DMS 273 (cell line): ENCODE data around the gene KCNQ2.
"Not testable (repeated sequence)": the region's sequence is repeated elsewhere in the genome, so short reads cannot be mapped to it uniquely, and the experiment has no call there.

Source experiments
- DNase-seq: peaks from one replicate; lab custom pipeline; 2025; ENCODE audit not compliant: unreplicated experiment; lab: John Stamatoyannopoulos, UW

KCNQ2 gene

DNA sequence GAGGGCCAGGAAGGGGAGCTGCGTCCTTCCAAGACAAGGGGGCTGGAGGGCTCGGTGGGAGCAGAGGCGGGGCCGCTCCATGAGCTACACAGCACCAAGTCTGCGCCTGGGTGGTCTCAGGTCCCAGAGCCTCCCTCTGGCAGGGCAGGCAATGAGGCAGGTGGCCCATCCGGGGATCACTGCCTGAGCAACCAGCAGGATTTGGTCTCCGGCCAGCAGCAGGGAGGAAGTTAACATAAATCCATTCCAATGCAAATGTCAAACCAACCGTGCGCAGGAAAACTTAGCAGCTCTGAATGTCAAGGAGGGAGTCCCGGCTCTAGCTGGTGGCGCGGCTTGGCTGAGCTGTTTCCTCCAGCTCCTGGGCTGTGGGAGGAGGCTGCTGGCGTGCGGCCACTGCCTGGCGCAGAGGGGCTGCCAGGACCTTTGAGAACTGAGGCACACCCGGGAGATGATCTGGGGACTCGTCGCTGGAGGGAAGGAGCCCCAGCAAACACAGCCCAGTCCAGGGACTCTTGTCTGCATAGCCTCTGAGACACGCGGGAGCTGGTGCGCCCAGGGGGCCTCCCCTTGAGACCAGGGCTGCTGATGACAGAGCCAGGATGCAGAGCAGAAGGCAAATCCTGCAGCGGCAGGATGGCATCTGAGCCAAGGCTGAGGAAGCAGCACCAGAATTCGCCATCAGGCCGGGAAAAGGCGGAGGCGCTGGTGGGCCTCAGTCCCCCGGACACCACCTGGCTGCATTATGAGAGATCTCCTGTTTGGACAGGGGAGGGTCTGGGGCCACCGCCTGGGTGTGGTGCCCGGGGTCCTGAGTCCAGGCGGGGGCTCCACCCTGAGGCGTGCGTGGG, 78.2 kb downstream of the KCNQ2 start:
- DNase-seq: peak; percentile 88

DNA sequence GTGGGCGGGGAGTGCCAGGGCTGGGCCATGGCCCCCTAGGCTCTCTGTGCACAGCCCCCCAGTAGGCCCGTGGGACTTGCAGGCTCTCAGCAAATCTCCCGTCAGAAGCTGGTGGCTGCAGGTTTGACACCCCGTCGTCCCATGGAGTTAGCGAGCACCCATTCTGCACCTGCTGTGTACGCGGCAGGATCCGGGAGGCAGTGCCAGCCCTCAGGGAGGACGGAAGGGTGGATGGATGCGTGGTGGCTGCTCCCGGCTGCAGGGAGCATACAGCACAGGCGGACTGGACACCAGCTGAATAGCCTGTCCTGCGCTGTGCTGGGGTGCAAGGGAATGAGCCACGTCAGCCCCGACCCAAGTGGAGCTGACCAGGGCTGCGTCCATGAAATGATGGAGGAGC, 78.9 kb downstream of the KCNQ2 start:
- DNase-seq: no peak

DNA sequence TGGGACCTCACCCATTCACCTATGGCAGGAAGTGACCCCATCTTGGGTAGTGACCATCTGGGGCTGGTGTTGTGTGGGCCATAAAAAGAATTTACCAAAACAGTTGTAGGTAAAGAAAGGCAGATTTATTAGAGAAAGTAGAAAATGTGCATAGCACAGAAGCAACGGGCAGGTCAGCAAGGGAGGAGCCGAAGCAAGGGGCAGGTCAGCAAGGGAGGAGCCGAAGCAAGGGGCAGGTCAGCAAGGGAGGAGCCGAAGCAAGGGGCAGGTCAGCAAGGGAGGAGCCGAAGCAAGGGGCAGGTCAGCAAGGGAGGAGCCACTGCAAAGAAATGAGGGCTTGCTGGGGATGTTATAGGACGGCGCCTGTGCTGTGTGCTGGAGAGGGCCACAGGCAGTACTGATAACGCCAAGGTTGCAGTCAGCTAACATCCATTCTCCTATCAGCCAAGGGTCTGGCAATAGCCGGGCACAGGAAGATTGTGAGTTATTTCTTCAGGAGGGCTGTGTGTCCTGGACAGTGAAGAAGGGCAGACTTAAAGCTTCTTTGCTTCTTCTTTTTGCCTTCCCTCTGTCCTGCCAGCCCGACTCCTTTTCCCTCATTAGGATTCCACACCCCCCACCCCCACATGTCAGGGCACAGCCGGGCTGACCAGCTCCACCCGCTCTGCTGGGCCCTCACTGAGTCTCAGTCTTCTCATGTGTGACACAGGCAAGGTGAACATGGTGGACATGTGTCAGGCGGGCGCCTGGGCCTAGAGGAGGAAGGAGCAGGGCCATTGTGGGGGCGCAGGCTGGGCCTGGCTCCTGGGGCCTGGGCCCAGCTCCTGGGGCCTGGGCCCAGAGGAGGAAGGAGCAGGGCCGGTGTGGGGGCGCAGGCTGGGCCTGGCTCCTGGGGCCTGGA, 79.7 kb downstream of the KCNQ2 start:
- no peak for DNase-seq

DNA sequence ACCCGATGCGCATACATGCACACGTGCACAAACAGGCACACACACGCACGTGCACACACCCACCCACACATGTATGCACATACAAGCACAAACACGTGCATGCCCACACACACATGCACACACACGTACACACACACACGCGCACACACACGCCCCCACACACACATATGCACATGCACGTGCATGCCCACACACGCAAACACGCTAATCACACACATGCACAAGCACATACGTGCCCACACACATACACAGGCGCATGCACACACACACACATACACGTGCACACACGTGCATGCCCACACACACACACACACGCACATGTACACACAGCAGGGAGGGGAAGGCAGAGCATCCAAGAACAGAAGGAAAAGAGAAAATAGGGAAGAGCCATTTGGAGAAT, 84.5 kb downstream of the KCNQ2 start:
- no peak for DNase-seq

DNA sequence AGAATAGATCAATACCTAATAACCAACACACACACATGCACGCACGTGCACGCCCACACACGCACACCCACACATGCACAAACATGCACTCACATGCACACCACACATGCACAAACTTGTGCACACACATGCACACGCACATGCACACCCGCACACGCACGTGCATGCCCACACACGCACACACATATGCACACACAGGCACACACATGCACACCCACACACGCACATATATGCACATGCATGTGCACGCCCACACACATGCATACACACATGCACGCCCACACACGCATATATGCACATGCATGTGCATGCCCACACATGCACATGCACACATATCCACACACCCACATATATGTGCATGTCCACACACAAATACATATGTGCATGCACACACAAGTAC, 85.1 kb downstream of the KCNQ2 start:
- DNase-seq: no peak

DNA sequence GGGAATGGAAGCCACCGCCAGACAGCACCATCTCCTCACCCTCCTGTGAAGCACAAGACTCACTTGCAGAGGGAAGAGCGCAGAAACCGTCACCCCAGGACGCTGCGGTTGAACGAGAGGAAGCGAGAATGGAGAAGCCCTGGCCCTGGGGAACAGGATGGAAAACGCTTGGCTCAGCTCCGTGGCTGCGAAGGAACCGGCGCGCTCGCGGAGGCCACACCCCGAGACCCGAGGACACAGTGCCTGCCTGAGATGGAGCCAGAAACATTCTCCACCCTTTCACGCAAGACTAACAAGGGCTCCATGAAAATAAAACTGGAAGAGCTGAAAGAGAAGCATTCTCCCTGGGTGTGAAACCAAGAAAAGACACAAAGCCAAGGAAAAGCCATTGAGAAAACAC, 86.0 kb downstream of the KCNQ2 start:
- no peak for DNase-seq

DNA sequence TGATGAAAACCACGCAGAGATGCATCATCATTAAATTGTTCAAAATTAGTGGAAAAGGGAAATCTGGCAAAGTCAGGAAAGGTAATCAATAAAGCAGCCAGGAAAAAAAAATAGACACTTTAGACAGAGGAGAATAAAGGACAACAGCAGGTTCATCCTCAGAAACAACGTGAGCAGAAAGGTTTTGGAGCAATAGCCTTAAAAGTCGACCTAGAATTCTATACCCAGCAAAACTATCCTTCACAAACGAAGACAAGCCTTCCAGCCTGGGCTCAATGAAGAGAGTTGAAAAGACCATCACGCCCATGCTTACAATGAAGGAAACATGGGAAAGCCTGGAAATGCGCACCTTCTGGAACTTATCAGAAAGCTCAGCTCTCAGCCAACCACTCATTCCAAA, 86.6 kb downstream of the KCNQ2 start:
- DNase-seq: no peak

DNA sequence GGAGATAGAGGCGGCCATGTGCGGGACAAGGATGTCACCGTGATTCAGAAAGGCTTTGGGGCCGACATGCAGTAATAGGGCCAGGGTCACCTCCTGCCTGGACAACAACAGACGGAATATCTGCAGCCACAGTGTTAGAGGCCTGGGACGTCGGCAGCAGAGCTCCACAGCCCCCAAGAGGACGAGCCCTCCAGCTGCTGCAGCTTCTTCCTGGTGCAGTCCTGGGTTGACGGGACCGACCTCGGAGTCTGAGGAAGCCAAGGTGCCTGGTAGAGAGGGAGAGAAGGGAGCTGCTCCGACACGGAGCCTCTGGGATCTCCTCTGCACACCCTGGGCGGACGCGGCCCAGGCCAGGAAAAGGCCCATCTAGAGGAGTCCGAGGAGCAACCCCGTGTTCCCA, 88.1 kb downstream of the KCNQ2 start:
- DNase-seq: no peak

DNA sequence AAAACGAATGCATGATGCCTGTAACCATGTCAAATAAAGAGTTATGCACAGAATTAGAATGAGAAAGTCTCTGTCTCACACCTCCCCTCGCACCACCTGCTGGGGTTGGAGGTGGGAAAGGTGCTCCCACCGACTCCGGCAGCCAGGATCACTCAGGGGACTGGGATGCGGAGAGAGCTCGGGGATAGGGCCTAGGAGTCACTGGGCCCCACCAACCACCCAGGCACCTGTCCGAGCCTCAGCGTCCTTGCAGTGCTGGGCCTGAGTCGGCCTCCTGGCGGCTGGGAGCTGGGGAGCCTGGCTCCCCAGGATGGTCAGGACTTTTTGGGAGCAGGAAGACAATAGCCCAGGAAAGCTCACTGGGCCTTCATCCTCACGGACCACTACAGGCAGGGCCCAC, 88.9 kb downstream of the KCNQ2 start:
- no peak for DNase-seq

DNA sequence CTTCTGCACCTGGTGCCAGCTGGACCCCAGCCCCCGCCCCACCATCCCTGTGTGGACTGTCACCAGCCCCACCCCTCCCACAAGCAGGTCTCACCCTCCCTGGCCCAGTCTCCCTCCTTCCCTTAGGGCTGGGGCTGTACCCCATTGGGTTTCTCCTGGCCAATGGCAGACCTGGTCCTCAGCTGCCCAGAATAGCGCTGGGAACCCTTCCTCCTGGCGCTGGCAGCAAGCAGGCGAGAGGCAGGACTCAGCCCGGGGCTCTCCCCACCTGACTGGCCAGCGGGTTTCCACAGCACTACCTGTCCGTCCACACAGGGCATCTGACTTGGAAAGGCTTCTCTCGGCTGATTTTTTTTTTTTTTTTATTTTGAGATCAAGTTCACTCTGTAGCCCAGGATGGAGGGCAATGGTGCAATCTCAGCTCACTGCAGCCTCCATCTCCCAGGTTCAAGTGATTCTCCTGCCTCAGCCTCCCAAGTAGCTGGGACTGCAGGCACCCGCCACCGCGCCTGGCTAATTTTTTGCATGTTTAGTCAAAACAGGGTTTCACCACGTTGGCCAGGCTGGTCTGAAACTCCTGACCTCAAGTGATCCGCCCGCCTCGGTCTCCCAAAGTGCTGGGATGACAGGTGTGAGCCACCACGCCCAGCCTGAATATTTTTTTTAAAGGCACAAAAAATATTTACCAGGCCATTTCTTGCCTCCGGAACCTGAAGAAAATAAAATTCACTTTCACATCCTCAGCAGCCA, 89.7 kb downstream of the KCNQ2 start:
- DNase-seq: no peak

DNA sequence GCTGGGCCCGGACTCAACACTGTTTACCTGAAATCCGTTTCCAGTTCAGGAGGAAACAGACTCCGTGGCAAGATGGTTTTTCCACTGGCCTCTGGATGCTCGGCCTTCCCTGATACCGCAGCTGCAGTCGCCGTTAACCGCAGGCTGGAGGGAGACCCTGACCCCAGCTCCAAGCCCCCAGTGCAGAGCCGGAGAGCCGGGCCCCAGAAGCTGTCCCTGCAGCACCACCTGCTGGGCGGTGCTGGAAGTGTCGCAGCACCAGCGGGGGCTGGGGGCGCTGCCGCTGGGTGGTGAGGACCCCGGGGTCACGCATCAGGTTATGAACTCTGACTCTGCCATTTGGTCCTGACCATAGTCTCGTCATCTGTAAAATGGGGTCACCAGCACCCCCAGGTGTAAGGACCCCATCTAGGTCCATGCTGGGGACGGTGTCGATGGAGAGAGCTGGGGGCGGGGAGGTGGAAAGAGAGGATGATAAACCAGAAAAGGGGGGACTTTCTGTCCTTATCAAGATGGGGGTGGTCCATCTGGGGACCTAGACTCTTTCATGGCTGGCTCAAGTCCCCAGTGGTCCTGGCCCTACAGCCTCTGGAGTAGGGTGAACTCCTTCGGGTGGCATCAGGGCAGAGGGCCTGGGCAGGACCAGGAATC, 90.5 kb downstream of the KCNQ2 start:
- DNase-seq: peak; percentile 64

DNA sequence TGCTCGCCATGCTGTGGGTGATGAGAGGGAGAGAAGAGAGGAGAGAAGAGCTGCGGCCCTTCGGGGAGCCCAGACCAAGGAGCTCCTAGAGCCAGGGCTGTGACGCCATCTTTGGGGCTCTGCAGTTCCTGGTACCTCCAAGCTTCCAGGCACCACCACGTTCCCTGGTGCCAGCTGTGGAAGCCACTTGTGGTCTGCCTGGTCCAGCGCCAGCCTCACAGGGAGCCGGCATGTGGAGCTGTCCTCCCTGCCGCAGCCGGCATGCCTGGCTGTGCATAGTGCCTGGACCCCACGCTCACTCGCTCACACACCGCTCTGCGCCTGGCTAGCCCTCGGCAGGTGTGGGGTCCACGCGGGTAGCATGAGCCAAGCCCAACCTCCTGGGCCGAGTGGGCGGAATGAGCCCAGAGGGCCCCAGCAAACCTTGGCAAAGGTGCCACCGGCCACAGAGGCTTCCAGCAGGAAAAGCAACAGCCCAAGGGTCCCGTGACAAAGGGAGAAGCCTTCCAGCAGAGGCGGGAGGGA, 92.0 kb downstream of the KCNQ2 start:
- DNase-seq: peak; percentile 42

DNA sequence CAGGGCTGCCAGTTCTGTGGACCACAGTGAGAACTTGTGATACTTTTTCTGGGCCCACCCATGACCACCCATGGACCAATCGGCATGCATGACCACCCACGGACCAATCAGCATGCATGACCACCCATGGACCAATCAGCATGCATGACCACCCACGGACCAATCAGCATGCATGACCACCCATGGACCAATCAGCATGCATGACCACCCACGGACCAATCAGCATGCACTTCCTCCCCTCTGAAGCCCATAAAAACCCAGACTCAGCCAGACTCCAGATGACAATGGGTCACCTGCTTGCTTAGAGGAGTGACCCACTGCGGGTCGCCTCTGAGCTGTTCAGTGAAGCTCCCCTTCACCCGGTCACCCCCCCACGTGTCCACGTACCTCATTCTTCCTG, 92.6 kb downstream of the KCNQ2 start:
- DNase-seq: not testable (repeated sequence)

DNA sequence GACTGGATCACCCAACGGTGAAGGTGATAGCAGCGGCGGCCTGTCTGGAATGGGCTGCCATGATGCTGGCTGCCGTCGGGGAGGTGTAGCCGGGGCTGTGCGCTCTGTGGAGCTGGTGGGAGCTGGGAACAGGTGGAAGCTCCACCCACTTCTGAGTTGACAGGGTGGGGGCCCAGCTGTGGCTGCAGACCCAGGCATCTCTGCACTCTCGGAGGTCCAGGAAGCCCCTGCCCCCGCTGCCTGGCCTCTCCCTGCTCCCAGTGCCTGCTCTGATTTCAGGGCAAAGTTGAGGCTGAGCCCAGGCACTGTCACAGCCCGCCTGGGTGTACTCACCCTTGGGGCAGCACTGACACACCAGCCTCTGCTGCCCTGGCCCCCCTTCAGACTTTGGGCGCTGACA, 93.2 kb downstream of the KCNQ2 start:
- no peak for DNase-seq

DNA sequence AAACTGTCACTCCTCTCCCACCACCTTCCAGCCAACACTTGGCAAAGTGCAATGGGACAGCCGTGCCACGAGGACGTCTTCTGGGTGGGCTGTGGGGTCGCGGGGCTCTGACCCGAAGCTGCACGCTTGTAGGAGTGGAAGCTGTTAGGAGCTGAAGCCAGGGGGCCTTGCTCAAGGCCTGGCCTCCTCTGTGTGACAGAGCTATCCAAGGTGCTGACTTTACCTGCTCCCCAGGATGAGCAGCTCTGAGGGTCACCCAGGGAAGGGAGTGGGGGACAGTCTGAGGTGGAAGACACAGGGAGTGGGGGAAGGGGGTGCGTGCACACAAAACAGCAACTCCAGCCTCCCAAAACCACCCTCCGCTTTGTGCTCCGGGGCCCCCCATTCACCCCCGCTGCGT, 93.8 kb downstream of the KCNQ2 start:
- no peak for DNase-seq

DNA sequence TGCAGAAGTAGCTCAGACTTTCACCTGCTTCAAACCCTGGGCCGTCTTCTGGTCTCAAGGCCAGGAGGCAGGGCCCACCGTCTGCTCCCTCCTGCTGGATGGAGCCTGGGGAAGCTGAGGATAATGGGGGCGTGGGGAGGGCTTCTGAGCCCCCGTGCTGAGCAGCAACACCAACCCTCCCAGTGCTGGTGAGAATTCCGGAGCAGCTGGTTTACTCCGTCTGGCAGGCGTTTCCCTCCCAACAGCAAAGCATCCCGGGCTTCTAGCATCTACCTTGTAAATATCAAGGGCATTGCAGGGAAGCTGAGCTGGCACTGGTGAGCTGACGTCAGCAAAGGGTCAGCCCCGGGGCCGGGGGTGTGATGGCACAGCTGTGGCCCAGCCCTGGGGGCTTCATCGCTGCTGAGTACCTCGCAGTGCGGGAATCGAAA, 94.5 kb downstream of the KCNQ2 start:
- DNase-seq: peak; percentile 81

DNA sequence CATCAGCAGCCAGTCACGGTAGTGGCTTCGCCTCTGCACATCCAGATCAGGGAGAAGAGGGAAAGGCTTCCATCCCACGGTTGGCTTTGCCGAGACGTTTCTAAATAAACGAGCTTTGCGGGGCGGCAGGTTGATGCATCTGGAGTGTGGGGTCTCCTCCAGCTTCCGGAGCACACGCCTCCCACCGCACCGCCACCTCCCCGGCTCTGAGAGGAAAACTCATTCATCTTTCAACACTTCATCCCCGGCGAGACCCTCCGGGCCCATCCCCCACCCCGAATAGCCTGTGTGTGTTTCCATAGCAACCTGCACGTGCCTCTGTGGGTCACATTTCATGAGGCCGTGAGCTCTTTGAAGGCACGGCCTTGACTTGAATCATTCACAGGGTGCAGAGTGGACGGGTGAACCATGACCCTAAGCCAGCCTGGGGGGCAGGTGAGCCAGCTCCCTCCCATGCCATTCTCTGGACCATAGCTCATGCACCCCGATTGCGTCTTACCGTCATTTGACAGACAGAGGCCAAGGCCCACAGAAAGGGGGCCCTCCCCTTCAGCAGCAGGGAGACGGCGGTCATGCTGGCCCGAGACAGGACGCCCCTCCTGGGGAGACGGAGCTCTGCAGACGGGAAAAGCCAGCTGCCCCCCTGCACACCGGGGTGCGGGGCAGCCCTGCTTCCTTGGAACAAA, 95.1 kb downstream of the KCNQ2 start:
- peak; percentile 81 for DNase-seq

DNA sequence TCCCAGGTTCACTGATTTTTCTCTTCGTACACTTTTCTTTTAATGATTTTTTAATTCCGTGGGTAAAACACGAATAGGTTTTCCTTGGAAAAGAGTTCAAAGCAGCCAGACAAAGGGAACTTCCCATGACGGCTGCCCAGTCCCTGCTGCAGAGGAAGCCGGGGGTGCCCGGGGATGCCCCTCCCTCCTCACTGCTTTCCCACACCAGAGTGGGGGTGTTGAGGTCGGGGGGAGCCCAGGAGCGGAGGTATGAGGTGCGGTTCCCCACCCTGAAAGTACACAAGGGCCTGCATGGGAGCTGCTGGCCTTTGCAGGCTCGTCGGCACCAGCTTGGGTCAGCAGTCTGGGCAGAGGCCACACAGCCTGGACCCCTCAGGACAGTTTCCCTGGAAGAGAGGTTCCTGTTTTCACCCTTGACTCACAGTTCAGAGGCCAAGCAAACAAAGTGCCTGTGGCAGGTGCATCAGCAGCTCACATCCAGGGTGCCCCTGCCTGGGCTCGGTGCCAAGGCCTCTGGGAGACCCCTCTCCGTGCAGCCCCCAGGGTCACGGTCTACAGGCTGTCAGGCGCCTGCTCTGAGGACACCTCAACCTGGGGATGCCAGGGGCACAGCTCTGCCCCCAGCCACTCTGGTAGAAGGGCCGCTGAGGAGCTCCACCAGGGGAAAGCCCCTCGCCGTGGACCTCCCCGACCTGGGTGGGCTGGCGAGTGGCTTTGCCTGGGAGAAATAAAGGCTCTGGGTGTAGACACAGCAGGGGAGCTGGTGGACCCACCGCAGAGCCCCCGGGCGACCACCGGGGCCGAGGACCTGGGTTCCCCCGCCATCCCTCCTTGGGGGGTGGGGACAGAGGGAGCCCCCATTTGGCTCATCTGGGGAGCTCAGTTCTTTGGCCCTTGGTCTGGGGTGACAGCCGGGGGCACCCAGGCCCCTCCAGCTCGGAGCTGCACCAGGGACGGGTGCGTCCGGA, 95.9 kb downstream of the KCNQ2 start:
- DNase-seq: no peak

DNA sequence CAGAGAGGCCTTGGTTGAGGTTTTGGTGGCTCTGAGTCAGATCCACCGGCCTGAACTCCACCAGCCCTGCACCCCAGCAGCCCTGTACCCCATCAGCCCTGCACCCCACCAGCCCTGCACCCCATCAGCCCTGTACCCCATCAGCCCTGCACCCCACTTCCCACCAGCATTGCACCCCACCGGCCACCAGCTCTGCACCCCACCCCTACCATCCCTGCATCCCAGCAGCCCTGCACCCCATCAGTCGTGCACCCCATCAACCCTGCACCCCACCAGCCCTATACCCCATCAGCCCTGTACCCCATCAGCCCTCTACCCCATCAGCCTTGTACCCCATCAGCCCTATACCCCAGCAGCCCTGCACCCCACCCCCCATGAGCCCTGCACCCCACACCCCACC, 97.0 kb downstream of the KCNQ2 start:
- DNase-seq: no peak
